A549 (cell line): ENCODE data around the gene KLC3.

Experiments used
- CEBPB ChIP-seq, 2 experiments: fragments of >200 bp in 1 of 2; sonication (Bioruptor Twin) in 1 of 2; formaldehyde crosslinking in 1 of 2; IDR thresholded peaks; 2 replicates each; pipeline ENCODE4 v1.6.1; 2012 to 2016
- CTCF ChIP-seq: fragments of >200 bp; sonication (Bioruptor Twin); formaldehyde crosslinking; IDR thresholded peaks from 3 replicates; pipeline ENCODE4 v1.5.1; 2016
- EP300 ChIP-seq, 2 experiments: fragments of >200 bp; sonication (Bioruptor Twin); formaldehyde crosslinking; IDR thresholded peaks; 2 replicates in 1 of 2; 3 replicates in 1 of 2; pipeline ENCODE4 v1.6.1; 2016 to 2017
- MAX ChIP-seq: IDR thresholded peaks from 2 replicates; pipeline ENCODE4 v1.6.1; 2012
- MAZ ChIP-seq: fragments of 150-350 bp; IDR thresholded peaks from 2 replicates; pipeline ENCODE4 v1.6.1; 2014; ENCODE audit warnings: antibody characterized with exemption, low read depth, low read length, borderline replicate concordance
- PBX3 ChIP-seq: IDR thresholded peaks from 2 replicates; pipeline ENCODE4 v1.6.1; 2012
- PHF8 ChIP-seq: fragments of 200-600 bp; sonication (generic); IDR thresholded peaks from 2 replicates; pipeline ENCODE4 v1.6.1; 2016; ENCODE audit warnings: low read depth, mild to moderate bottlenecking, antibody characterized with exemption, moderate library complexity, borderline replicate concordance
- POLR2A ChIP-seq: IDR thresholded peaks from 2 replicates; pipeline ENCODE4 v1.6.1; 2012; ENCODE audit warnings: mild to moderate bottlenecking, low read length
- POLR2AphosphoS2 ChIP-seq: conservative IDR thresholded peaks from 2 replicates; pipeline ENCODE4 v1.6.1; 2012; ENCODE audit warnings: low read length, improper control_type of control experiment, inconsistent platforms
- RCOR1 ChIP-seq: fragments of 150-350 bp; IDR thresholded peaks from 2 replicates; pipeline ENCODE4 v1.6.1; 2014; ENCODE audit warnings: antibody characterized with exemption, low read length, low read depth
- RFX5 ChIP-seq: fragments of 450-650 bp; IDR thresholded peaks from 2 replicates; pipeline ENCODE4 v1.7.1; 2014; ENCODE audit warnings: antibody characterized with exemption, mild to moderate bottlenecking, moderate library complexity

- TF ChIP-seq POLR2A: no peak
- TF ChIP-seq MAZ: no peak
- TF ChIP-seq CTCF: no peak
- no peak for TF ChIP-seq CEBPB (IDR thresholded peaks at IDR 0.05)
- TF ChIP-seq RFX5: no peak
- TF ChIP-seq RCOR1: no peak
- TF ChIP-seq PHF8: no peak
- TF ChIP-seq MAX: no peak
- no peak for TF ChIP-seq PBX3
- no peak for TF ChIP-seq EP300 (IDR thresholded peaks at IDR 0.05)
- TF ChIP-seq POLR2AphosphoS2: no peak
Measured at GRCh38 chr19:45368127-45368526, 27.6 kb downstream of the KLC3 start.
